ENCODE results near the gene INPP5D.
A peak's percentile ranks its signal among the peaks of the same experiment; 100 is the strongest.

Gene INPP5D

DNA sequence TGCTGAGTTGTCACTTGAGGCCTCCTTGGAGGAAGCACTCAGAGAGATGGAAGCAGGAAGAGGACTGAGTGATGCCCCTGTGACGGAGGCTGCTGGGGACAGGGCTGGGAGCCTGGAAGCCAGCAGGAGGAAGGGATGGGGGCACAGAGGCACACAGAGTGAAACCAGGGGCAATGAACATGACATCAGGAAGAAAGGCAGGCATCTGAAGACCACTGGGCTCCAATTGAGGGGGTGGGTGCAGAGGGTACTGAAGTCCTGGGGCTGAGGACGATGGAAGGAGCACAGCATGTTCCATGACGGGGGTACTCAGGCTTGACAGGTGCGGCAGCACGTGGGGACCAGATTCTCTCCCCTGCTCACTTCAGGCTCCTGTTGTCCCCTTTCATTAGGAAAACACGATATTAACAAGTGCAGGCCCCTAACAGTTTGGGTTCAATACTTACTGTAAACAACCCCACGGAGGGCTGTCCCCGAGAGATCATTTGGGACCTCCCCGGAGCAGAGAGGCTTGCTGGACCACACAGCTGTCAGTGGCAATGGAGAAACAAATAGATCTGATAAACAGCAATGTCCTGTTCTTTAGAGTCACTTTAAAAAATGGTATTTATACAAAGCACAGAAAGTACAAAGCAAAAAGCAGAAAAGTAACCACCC, 8.7 kb downstream of the INPP5D start:
- Mint-ChIP-seq H3K4me1 (ENCODE audit: low read depth) (peaks cover 43% of the 10 kb centered on the region), H3K27ac (peak overlapping the region; percentile 6), H3K9me3 (peaks cover 5% of the 10 kb centered on the region), H3K27me3 (ENCODE audit: low read depth) (no peaks in the 10 kb centered on the region), H3K4me3 (no peak overlapping the region), H3K36me3 (ENCODE audit: low read depth) (peaks cover 58% of the 10 kb centered on the region)

DNA sequence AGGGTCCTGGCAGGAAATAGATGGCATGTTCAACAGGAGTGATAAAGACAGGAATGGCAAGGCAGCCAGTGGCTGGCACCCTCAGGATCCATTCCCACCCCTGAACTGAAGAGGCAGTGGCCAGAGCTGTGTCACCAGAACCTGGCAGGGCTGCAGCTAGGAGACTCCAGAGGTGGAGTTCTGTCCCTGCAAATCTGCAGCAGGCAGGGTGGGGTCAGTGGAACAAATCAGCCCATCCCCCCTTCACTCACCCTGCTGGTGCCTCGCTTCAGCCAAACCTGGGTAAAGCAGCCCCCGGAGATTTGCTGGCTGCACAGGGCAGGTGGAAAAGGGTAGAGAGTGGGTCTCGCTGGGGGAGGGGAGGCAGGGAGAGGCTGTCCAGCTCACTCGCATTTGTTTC, 12.7 kb downstream of the INPP5D start:
- no peak overlapping the region for H3K4me3 Mint-ChIP-seq
- H3K4me1 Mint-ChIP-seq (ENCODE audit: low read depth), result peaks cover 27% of the 10 kb centered on the region
- peaks cover 39% of the 10 kb centered on the region for H3K36me3 Mint-ChIP-seq (ENCODE audit: low read depth)
- H3K27me3 Mint-ChIP-seq (ENCODE audit: low read depth), result no peaks in the 10 kb centered on the region
- H3K9me3 Mint-ChIP-seq, result peaks cover 5% of the 10 kb centered on the region
- no peak overlapping the region for H3K27ac Mint-ChIP-seq

DNA sequence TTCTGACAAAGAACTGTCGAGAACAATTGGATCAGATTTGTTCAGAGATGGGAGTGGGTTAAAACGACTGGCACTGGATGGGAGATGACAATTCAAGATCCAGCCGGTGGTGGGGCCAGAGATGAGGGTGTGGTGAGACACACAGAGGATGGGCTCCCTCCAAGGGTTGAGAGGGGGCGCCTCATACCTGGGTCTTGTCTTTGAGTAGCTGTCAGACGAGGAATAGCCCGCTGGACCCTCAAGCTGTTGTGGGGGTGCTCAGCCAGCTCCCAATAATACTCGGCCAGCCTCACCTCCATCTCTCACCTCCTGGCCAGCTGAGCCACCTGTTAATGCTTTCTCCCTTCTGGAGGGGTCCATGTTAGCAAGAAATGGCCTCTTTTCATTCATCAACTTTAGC, 14.0 kb downstream of the INPP5D start:
- H3K27ac Mint-ChIP-seq, result no peak overlapping the region
- H3K36me3 Mint-ChIP-seq (ENCODE audit: low read depth), result peaks cover 35% of the 10 kb centered on the region
- peaks cover 26% of the 10 kb centered on the region for H3K4me1 Mint-ChIP-seq (ENCODE audit: low read depth)
- peaks cover 5% of the 10 kb centered on the region for H3K9me3 Mint-ChIP-seq
- H3K4me3 Mint-ChIP-seq, result no peak overlapping the region
- H3K27me3 Mint-ChIP-seq (ENCODE audit: low read depth), result no peaks in the 10 kb centered on the region

DNA sequence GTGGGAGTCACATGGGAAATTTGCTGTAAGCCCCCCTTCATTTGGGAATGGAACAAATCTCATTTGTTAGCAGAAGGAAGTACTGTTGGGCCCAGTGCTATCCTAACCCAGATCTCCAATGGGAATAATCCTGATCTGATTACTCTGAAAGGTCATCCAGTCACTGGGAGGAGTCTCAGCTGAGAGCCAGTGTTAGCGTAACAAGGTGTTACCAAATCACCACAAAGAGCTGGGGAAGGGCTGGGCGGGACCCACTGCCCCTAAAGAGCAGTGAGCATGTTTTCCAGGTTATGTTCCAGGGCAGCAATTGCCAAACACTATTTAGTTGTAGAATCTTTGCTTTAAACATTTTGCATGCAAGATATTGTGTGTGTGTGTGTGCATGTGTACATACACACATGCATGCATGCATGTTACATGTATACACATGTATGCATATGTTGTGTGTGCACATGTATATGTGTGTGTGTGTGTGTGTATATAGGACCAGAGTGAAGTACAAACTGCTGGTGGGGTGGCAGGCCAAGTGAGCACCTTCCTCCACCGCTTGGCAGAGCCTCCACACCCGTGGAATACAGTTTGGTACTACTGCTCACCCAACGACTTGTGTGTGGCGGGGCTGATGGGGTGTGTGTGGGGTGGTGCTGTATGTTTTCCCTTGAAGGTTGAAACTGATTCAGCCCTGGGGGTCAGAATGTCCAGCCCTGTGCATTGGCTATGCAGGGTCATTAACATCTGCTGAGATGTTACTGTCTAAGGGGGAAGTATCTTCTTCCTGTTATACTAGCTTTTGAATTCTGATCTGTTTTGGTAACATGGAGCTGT, 15.2 kb downstream of the INPP5D start:
- no peak overlapping the region for H3K27ac Mint-ChIP-seq
- no peak overlapping the region for H3K4me3 Mint-ChIP-seq
- H3K36me3 Mint-ChIP-seq (ENCODE audit: low read depth), result peaks cover 36% of the 10 kb centered on the region
- peaks cover 24% of the 10 kb centered on the region for H3K4me1 Mint-ChIP-seq (ENCODE audit: low read depth)
- peaks cover 5% of the 10 kb centered on the region for H3K9me3 Mint-ChIP-seq
- H3K27me3 Mint-ChIP-seq (ENCODE audit: low read depth), result no peaks in the 10 kb centered on the region

DNA sequence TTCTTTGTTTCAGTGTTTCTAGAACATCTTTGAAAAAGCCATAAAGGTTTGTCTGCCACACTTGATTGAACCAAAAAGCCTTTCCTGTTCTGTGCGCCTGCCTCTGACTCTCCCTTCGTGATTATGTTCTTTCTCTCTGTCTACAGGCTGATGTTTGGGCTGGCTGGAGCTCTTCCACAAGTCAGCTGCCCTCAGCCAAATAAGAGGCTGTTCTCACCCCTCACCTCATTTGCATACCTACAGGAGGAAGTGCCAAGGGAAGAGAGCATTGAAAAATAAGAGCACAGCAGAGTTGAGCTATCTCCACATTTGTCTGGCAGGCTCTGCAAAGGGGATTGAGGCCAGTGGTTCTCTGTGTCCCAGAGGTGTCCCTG, 15.8 kb downstream of the INPP5D start:
- Mint-ChIP-seq H3K36me3 (ENCODE audit: low read depth) (peaks cover 35% of the 10 kb centered on the region), H3K27ac (no peak overlapping the region), H3K4me1 (ENCODE audit: low read depth) (peaks cover 28% of the 10 kb centered on the region), H3K27me3 (ENCODE audit: low read depth) (no peaks in the 10 kb centered on the region), H3K4me3 (no peak overlapping the region), H3K9me3 (peaks cover 5% of the 10 kb centered on the region)

DNA sequence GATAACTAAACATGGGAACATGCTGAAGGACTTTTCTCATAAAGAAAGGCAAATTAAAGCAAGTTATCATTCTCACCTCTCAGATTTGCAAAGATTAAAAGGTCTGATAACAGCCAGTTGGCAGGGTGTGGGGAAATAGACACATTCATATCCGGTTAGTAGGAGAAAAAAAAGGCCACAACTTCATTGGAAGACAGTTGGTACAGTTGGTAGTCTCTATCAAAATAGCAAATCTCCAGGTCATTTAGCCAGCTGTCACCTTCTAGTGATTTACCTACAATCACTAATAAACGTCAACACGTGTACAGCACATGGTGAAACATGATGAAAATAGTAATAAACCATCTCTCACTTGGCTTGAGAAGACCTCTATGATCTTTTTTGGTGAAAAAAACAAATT, 16.6 kb downstream of the INPP5D start:
- Mint-ChIP-seq H3K9me3 (peaks cover 2% of the 10 kb centered on the region), H3K4me1 (ENCODE audit: low read depth) (peaks cover 36% of the 10 kb centered on the region), H3K27ac (no peak overlapping the region), H3K36me3 (ENCODE audit: low read depth) (peaks cover 36% of the 10 kb centered on the region), H3K27me3 (ENCODE audit: low read depth) (no peaks in the 10 kb centered on the region), H3K4me3 (no peak overlapping the region)

DNA sequence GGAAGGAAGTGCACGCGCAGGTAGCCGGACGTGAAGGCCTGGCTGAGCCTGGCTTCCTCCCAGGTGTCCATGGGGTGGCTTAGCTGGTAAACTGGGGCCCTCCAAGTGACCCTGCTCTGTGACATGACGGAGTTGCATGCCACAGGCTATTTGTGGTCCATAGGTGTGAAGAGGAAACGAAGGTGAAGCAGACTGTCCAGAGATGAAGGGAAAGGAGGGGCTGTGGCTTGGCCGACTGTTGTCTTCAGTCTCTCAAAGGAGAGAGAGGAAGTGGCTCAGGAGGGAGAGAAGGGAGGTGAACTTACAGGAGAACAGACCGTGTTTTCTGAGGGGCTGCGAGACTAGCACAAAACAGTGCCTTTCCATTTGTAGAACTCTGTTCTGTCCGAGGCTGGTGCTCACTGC, 19.3 kb downstream of the INPP5D start:
- Mint-ChIP-seq H3K36me3 (ENCODE audit: low read depth) (peaks cover 36% of the 10 kb centered on the region), H3K4me1 (ENCODE audit: low read depth) (peaks cover 55% of the 10 kb centered on the region), H3K9me3 (no peaks in the 10 kb centered on the region), H3K4me3 (peak overlapping the region; percentile 72), H3K27me3 (ENCODE audit: low read depth) (no peaks in the 10 kb centered on the region), H3K27ac (peak overlapping the region; percentile 91)

DNA sequence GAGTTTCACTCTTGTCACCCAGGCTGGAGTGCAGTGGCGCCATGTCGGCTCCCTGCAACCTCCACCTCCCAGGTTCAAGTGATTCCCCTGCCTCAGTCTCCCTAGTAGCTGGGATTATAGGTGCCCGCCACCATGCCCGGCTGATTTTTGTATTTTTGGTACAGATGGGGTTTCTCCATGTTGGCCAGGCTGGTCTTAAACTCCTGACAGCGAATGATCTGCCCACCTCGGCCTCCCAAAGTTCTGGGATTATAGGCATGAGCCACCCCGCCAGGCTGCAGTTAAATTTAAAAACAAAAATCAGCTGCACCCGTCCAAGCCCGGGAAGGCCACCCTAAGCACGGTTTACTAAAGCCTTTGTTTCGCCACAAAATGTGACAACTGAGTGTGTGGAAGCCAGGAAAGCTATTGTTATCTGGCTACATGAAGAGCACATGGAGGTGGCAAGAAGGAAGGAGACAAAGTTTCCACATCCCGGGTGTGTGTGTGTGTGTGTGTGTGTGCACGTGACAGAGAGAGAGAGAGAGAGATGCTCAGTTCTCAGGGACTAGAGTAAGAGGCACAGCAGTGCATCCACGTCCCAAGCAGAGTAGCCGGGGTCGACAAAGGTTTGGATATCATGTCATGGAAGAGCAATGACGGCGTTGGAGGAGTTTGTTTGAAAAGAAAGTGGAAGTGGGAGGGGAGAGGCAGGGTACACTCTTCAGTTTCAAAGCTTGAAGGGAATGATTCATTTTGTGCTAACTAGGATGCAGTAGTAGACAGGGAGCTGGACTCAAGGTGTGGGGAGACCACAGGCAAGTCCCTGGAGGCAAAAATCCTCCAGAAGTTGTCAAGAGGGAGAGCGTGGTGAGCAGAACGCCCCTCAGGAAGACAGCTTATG, 20.1 kb downstream of the INPP5D start:
- no peaks in the 10 kb centered on the region for H3K9me3 Mint-ChIP-seq
- H3K4me3 Mint-ChIP-seq, result peak overlapping the region; percentile 72
- peak overlapping the region; percentile 91 for H3K27ac Mint-ChIP-seq
- H3K27me3 Mint-ChIP-seq (ENCODE audit: low read depth), result no peaks in the 10 kb centered on the region
- H3K4me1 Mint-ChIP-seq (ENCODE audit: low read depth), result peaks cover 58% of the 10 kb centered on the region
- peaks cover 39% of the 10 kb centered on the region for H3K36me3 Mint-ChIP-seq (ENCODE audit: low read depth)

DNA sequence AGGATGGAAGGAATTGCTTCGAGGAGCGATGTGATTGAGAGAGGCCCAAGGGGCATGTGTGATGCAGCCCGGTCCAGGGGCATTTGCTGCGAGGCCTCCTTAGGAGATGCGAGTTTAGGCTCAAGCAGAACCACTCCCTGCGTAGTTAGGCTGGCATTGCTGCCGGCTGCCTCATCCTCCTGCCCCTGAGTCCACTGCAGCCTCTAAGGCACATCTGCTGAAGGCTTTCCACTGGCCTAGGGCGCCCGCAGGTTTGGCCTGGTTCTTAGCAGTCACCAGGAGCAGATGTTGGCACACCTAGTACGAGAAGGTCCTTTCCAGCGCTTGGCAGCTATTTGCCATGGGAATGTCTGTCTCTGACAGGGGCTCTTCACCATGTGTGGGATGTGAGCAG, 20.7 kb downstream of the INPP5D start:
- Mint-ChIP-seq H3K9me3 (no peaks in the 10 kb centered on the region), H3K27me3 (ENCODE audit: low read depth) (no peaks in the 10 kb centered on the region), H3K4me3 (peak overlapping the region; percentile 76), H3K4me1 (ENCODE audit: low read depth) (peaks cover 64% of the 10 kb centered on the region), H3K36me3 (ENCODE audit: low read depth) (peaks cover 44% of the 10 kb centered on the region), H3K27ac (peak overlapping the region; percentile 96)

DNA sequence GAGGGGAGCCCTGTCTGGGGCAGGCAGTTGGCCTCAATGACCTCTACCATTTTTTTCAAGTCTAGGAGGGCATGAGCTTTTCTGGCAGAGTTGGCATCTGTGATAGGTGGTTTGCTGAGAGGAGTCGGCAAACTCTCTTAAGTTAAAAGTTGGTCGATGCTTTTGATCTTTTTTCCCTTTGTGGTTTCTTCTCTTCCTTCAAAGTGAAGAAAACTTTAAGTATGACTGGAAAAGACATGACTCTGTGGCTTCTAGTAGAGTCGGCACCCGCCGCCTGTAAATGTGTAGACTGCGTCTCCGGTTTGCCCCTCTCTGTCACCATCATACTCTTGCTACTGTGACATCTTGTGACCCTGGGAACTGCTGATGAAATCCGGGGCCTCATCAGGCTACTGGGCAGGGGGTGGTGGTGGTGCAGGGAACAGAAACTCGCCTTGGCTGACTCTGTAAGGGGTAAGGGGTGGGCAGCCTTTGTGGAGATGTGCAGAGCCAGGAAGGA, 21.1 kb downstream of the INPP5D start:
- peaks cover 67% of the 10 kb centered on the region for H3K4me1 Mint-ChIP-seq (ENCODE audit: low read depth)
- peak overlapping the region; percentile 76 for H3K4me3 Mint-ChIP-seq
- no peaks in the 10 kb centered on the region for H3K27me3 Mint-ChIP-seq (ENCODE audit: low read depth)
- H3K27ac Mint-ChIP-seq, result peak overlapping the region; percentile 96
- H3K36me3 Mint-ChIP-seq (ENCODE audit: low read depth), result peaks cover 46% of the 10 kb centered on the region
- no peaks in the 10 kb centered on the region for H3K9me3 Mint-ChIP-seq

DNA sequence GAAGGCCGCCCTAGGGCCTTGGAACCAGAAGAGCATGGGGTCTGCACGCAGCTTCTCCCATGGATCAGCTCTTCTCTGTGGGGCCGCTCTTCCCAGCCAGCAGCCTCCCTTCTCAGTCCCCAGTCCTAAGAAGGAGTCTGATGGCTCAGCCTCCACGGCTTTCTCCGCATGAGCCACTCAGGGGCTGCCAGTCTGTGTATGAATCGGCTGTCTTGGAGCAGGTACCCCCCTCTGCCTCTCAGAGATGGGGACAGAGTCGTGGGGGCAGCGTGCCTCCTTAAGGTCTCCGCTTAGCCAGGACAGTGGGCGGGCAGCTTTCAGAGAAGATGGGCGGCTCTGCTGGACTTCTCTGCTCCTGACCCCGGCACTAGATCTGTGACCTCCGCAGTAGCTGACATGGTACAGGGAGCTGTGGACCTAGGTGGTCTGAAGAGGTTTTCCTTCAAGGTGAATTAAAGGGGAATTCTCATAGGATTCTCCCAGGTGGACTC, 21.6 kb downstream of the INPP5D start:
- H3K4me1 Mint-ChIP-seq (ENCODE audit: low read depth), result peaks cover 70% of the 10 kb centered on the region
- peak overlapping the region; percentile 96 for H3K27ac Mint-ChIP-seq
- no peaks in the 10 kb centered on the region for H3K27me3 Mint-ChIP-seq (ENCODE audit: low read depth)
- no peaks in the 10 kb centered on the region for H3K9me3 Mint-ChIP-seq
- H3K36me3 Mint-ChIP-seq (ENCODE audit: low read depth), result peaks cover 47% of the 10 kb centered on the region
- peak overlapping the region; percentile 76 for H3K4me3 Mint-ChIP-seq

DNA sequence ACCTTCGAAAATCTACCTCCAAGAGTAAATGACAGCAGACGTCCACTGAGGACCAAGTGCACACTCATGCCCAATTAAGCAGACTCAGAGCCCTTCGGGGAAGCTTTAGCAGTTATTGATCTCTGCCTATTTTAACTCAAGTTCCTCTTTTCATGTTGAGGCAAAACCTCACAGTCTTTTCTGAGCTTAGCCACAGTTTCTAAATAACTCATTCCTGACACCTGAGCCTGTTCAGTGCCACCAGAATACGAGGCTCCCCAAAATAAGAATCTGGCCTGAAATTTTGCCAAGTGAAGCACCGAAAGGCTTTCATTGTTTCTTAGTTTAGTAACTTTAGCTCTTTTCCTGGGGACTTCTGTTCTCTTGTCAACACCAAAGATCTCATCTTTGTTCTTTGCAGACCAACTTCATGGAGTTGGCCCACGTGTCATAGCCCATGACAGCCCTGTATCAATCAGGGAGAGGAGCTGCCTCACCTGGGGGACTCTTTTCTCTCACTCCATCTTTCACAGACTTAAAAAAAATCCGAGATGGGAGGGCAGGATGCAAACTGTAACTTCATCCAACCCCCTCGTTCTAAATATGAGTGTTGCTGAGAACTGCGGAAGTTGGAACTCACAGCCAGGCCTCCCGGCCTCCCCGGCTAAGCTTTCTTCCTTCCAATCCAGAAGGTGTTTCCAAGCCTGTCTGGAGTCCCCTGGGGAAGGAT, 22.2 kb downstream of the INPP5D start:
- Mint-ChIP-seq H3K4me1 (ENCODE audit: low read depth) (peaks cover 73% of the 10 kb centered on the region), H3K27me3 (ENCODE audit: low read depth) (no peaks in the 10 kb centered on the region), H3K36me3 (ENCODE audit: low read depth) (peaks cover 46% of the 10 kb centered on the region), H3K27ac (peak overlapping the region; percentile 96), H3K9me3 (no peaks in the 10 kb centered on the region), H3K4me3 (peak overlapping the region; percentile 76)

DNA sequence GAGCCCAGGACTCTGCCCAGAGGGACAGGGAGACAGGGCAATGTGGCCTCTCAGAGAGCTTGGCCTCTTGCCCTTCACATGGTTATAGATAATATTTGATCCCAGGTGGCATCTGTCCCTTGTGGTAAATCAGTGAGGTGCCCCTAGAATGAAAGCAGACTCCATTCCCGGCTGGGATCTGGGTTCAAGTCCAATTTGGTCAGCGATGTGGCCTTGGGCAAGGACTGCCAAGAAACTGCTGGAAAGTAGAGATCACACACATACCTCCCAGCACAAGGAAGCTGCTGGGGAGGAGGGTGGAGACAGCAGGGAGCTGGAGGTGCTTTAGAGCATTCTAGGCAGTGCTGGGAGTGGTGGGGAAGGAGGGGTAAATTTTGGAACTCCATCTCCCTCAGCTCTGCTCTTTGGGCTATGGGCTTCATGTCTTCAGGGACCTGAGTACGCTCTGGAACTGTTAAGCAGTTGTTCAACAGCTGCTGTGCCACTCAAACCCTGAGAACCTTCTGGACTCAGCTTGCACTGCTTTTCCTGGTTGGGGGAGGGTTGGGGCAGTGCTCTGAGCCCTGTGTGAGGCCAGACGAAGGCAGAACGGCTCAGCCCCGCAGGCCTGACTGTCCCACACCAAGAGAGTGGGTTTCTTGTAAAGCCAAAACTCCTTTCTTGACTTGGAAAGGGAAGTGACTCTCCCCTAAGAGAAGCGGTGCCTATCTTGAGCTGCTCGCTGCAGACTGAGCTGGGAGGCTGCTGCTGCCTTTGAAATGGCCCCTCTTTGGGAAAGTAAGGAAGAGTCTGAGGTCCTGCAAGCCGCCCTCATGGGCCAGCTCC, 23.0 kb downstream of the INPP5D start:
- H3K27me3 Mint-ChIP-seq (ENCODE audit: low read depth), result no peaks in the 10 kb centered on the region
- peak overlapping the region; percentile 77 for H3K4me3 Mint-ChIP-seq
- peaks cover 49% of the 10 kb centered on the region for H3K36me3 Mint-ChIP-seq (ENCODE audit: low read depth)
- no peaks in the 10 kb centered on the region for H3K9me3 Mint-ChIP-seq
- H3K4me1 Mint-ChIP-seq (ENCODE audit: low read depth), result peaks cover 71% of the 10 kb centered on the region
- H3K27ac Mint-ChIP-seq, result peak overlapping the region; percentile 96
